HG03039 (cell line): Measurements from ENCODE around the gene PLEKHJ1.
A peak's percentile ranks its signal among the peaks of the same experiment; 100 is the strongest.

Experiments used
- ATAC-seq: cut with Tn5 transposase; IDR thresholded peaks from one replicate; pipeline ENCODE4 v1.9.1; 2021; ENCODE audit warnings: mild to moderate bottlenecking, moderate library complexity; ENCODE audit not compliant: unreplicated experiment

The PLEKHJ1 gene

GRCh38 chr19:2237051-2237868, 1.1 kb upstream of the PLEKHJ1 start:
- ATAC-seq = no peak

- ATAC-seq = peak; percentile 20
These were observed 140 bp downstream of the PLEKHJ1 start for GRCh38 chr19:2236064-2236313.

- peak; percentile 3 for ATAC-seq
These were observed 607 bp downstream of the PLEKHJ1 start for GRCh38 chr19:2235381-2236063.

GRCh38 chr19:2234996-2235380, 1.1 kb downstream of the PLEKHJ1 start:
- no peak for ATAC-seq

- no peak for ATAC-seq
These were observed 2.4 kb downstream of the PLEKHJ1 start for GRCh38 chr19:2233601-2234280.

GRCh38 chr19:2232286-2233151, 3.6 kb downstream of the PLEKHJ1 start:
- no peak for ATAC-seq

GRCh38 chr19:2231621-2232221, 4.4 kb downstream of the PLEKHJ1 start:
- no peak for ATAC-seq

GRCh38 chr19:2230807-2231533, 5.2 kb downstream of the PLEKHJ1 start:
- no peak for ATAC-seq

- ATAC-seq = no peak
These were observed 6.0 kb downstream of the PLEKHJ1 start for GRCh38 chr19:2230033-2230531.

GRCh38 chr19:2229103-2230032, 6.8 kb downstream of the PLEKHJ1 start:
- no peak for ATAC-seq

- no peak for ATAC-seq
These were observed 7.7 kb downstream of the PLEKHJ1 start for GRCh38 chr19:2228157-2229030.

- no peak for ATAC-seq
These were observed 8.5 kb downstream of the PLEKHJ1 start for GRCh38 chr19:2227415-2228156.

- ATAC-seq = no peak
These were observed 9.2 kb downstream of the PLEKHJ1 start for GRCh38 chr19:2226840-2227360.

GRCh38 chr19:2226051-2226839, 9.9 kb downstream of the PLEKHJ1 start:
- no peak for ATAC-seq

- ATAC-seq = no peak
These were observed 10.6 kb downstream of the PLEKHJ1 start for GRCh38 chr19:2225415-2226050.
